Uterus (tissue), 4 donors: Measurements from ENCODE around the gene TSPAN18. TPM values are rescaled to one million over a fixed set of nuclear protein-coding genes. Genes with fewer than 3 reads are reported as not detected.
A peak's percentile ranks its signal among the peaks of the same experiment; 100 is the strongest.

Source experiments
- DNase-seq, 2 donors: peaks; one replicate each; pipeline ENCODE4 v3.0.0-alpha.2; 2019 to 2020
- H3K27ac ChIP-seq, 2 donors: fragments of 200-600 bp; sonication (generic); 1 replicate in 1 of 2; 2 replicates in 1 of 2; pipeline ENCODE4 v1.5.1; 2016 to 2018
- H3K27me3 ChIP-seq, 2 donors: fragments of 200-600 bp; sonication (generic); one replicate each; pipeline ENCODE4 v1.5.1; 2018 to 2019; ENCODE audit warnings: control low read depth in 1 of 2
- H3K36me3 ChIP-seq, 2 donors: fragments of 200-600 bp; sonication (generic); one replicate each; pipeline ENCODE4 v1.5.1; 2019; ENCODE audit warnings: control low read depth in 1 of 2
- H3K4me1 ChIP-seq, 2 donors: fragments of 200-600 bp; sonication (generic); one replicate each; pipeline ENCODE4 v1.5.1; 2018 to 2019; ENCODE audit warnings: control low read depth in 1 of 2
- H3K4me3 ChIP-seq, 2 donors: fragments of 200-600 bp; sonication (generic); 1 replicate in 1 of 2; 2 replicates in 1 of 2; pipeline ENCODE4 v1.5.1; 2018 to 2019; ENCODE audit warnings: mild to moderate bottlenecking in 1 of 2
- H3K9me3 ChIP-seq, 2 donors: fragments of 200-600 bp; sonication (generic); one replicate each; pipeline ENCODE4 v1.5.1; 2019; ENCODE audit warnings: control low read depth in 1 of 2
- CTCF ChIP-seq, 4 experiments: fragments of 200-600 bp in 2 of 4; fragments of 450-650 bp in 2 of 4; sonication (generic) in 2 of 4; IDR thresholded peaks; one replicate each; pipeline ENCODE4 v1.5.1; 2016 to 2019; ENCODE audit warnings: antibody characterized with exemption in 4 of 4, mild to moderate bottlenecking in 2 of 4, moderate library complexity in 1 of 4
- POLR2A ChIP-seq, 2 donors: fragments of 450-650 bp; IDR thresholded peaks; one replicate each; pipeline ENCODE4 v1.6.1; 2016; ENCODE audit warnings: antibody characterized with exemption in 2 of 2, mild to moderate bottlenecking in 1 of 2, moderate library complexity in 1 of 2
- intact Hi-C: fragments of 100-400 bp; cut with DNase I; formaldehyde crosslinking; loops from one replicate; pipeline ENCODE4 v1.15.1; 2023; ENCODE audit warnings: low total_unique reads
- total RNA-seq, 4 donors: library from RNA; depleted of rRNA in 3 of 4; stranded (reverse); fragments of >200 nt in 3 of 4; gene quantifications; one replicate each; pipeline versions ENCODE4 v1.1.0 to v1.2.4, GENCODE V29; 2014 to 2023
- donor health status: DM: yes; HTN: yes; CAD: no.

TSPAN18 gene
- total RNA-seq, 4 donors from 2014 or later = 1.2 to 117 (median 20.1) TPM

GRCh38 chr11:44775985-44776446 is 49.3 kb downstream of the TSPAN18 start:
- Histone ChIP-seq H3K27me3 (no peaks in the 10 kb centered on the region), H3K4me3 (no peak overlapping the region), H3K4me1 (peaks cover 0 to 12% of the 10 kb centered on the region in 2 donors), H3K36me3 (no peaks in the 10 kb centered on the region), H3K9me3 (no peaks in the 10 kb centered on the region), H3K27ac (no peak overlapping the region)
- no peak for TF ChIP-seq CTCF (IDR thresholded peaks at IDR 0.05)
- no peak for TF ChIP-seq POLR2A (IDR thresholded peaks at IDR 0.05)
- intact Hi-C loops = no loop called here
- DNase-seq = peak; percentile 5 to 7

- Histone ChIP-seq H3K27me3 (no peaks in the 10 kb centered on the region), H3K36me3 (no peaks in the 10 kb centered on the region), H3K4me1 (peaks cover 0 to 12% of the 10 kb centered on the region in 2 donors), H3K27ac (peak overlapping the region in 1 of 2 donors; percentile 10), H3K4me3 (no peak overlapping the region), H3K9me3 (no peaks in the 10 kb centered on the region)
- TF ChIP-seq CTCF (IDR thresholded peaks at IDR 0.05) (no peak), POLR2A (IDR thresholded peaks at IDR 0.05) (no peak)
- peak; percentile 2 to 9 for DNase-seq
- intact Hi-C loops = no loop called here
These were observed 49.9 kb downstream of the TSPAN18 start for GRCh38 chr11:44776551-44777208.

GRCh38 chr11:44777209-44778194 is 50.7 kb downstream of the TSPAN18 start:
- DNase-seq = peak; percentile 11
- no peaks in the 10 kb centered on the region for H3K27me3 ChIP-seq
- no peaks in the 10 kb centered on the region for H3K9me3 ChIP-seq
- H3K27ac ChIP-seq = peak overlapping the region in 1 of 2 donors; percentile 10
- H3K4me3 ChIP-seq = no peak overlapping the region
- peaks cover 0 to 12% of the 10 kb centered on the region in 2 donors for H3K4me1 ChIP-seq
- no peaks in the 10 kb centered on the region for H3K36me3 ChIP-seq
- TF ChIP-seq POLR2A (IDR thresholded peaks at IDR 0.05) (no peak), CTCF (IDR thresholded peaks at IDR 0.05) (no peak)
- intact Hi-C loops = no loop called here

GRCh38 chr11:44778195-44779100 is 51.7 kb downstream of the TSPAN18 start:
- no peak for TF ChIP-seq CTCF (IDR thresholded peaks at IDR 0.05)
- TF ChIP-seq POLR2A (IDR thresholded peaks at IDR 0.05) = no peak
- H3K36me3 ChIP-seq = no peaks in the 10 kb centered on the region
- DNase-seq = peak in 1 of 2 donors; percentile 11
- no peaks in the 10 kb centered on the region for H3K27me3 ChIP-seq
- no peak overlapping the region for H3K4me3 ChIP-seq
- H3K27ac ChIP-seq = no peak overlapping the region
- intact Hi-C loops = no loop called here
- H3K4me1 ChIP-seq = peaks cover 0 to 8% of the 10 kb centered on the region in 2 donors
- H3K9me3 ChIP-seq = no peaks in the 10 kb centered on the region
